GM21786 (cell line): ENCODE data around the gene CEBPB.
"Not testable (repeated sequence)": the region's sequence is repeated elsewhere in the genome, so short reads cannot be mapped to it uniquely, and the experiment has no call there.

Experiments used
- ATAC-seq: cut with Tn5 transposase; IDR thresholded peaks from one replicate; pipeline ENCODE4 v1.9.1; 2021; ENCODE audit not compliant: unreplicated experiment

The CEBPB gene

GRCh38 chr20:50192364-50193198, 2.0 kb downstream of the CEBPB start:
- no peak for ATAC-seq

- no peak for ATAC-seq
Measured at GRCh38 chr20:50193199-50193835, 2.7 kb downstream of the CEBPB start.

- no peak for ATAC-seq
Measured at GRCh38 chr20:50193836-50194421, 3.3 kb downstream of the CEBPB start.

GRCh38 chr20:50194422-50194830, 3.8 kb downstream of the CEBPB start:
- no peak for ATAC-seq

- no peak for ATAC-seq
Measured at GRCh38 chr20:50194831-50195523, 4.3 kb downstream of the CEBPB start.

GRCh38 chr20:50195524-50196120, 5.0 kb downstream of the CEBPB start:
- ATAC-seq, result no peak

- ATAC-seq, result no peak
Measured at GRCh38 chr20:50196248-50196647, 5.6 kb downstream of the CEBPB start.

- ATAC-seq, result no peak
Measured at GRCh38 chr20:50196896-50197295, 6.3 kb downstream of the CEBPB start.

GRCh38 chr20:50197463-50198179, 7.0 kb downstream of the CEBPB start:
- no peak for ATAC-seq

- no peak for ATAC-seq
Measured at GRCh38 chr20:50198180-50198666, 7.6 kb downstream of the CEBPB start.

GRCh38 chr20:50198716-50199115, 8.1 kb downstream of the CEBPB start:
- ATAC-seq, result no peak

- ATAC-seq, result no peak
Measured at GRCh38 chr20:50199703-50200102, 9.1 kb downstream of the CEBPB start.

GRCh38 chr20:50200482-50201104, 10.0 kb downstream of the CEBPB start:
- no peak for ATAC-seq

GRCh38 chr20:50201710-50202109, 11.1 kb downstream of the CEBPB start:
- not testable (repeated sequence) for ATAC-seq

GRCh38 chr20:50202677-50203076, 12.0 kb downstream of the CEBPB start:
- ATAC-seq, result no peak

GRCh38 chr20:50203951-50204937, 13.6 kb downstream of the CEBPB start:
- ATAC-seq, result no peak

GRCh38 chr20:50207026-50207425, 16.4 kb downstream of the CEBPB start:
- ATAC-seq, result no peak

GRCh38 chr20:50208085-50208491, 17.5 kb downstream of the CEBPB start:
- no peak for ATAC-seq

- not testable (repeated sequence) for ATAC-seq
Measured at GRCh38 chr20:50208815-50209214, 18.2 kb downstream of the CEBPB start.
